GM21825 (cell line): ENCODE measurements around the gene SRY.
"Not testable (repeated sequence)": the region's sequence is repeated elsewhere in the genome, so short reads cannot be mapped to it uniquely, and the experiment has no call there.

Experiments
- ATAC-seq: cut with Tn5 transposase; IDR thresholded peaks from one replicate; pipeline ENCODE4 v1.9.1; 2021; ENCODE audit warnings: mild to moderate bottlenecking, moderate library complexity; ENCODE audit not compliant: unreplicated experiment

Gene SRY

DNA sequence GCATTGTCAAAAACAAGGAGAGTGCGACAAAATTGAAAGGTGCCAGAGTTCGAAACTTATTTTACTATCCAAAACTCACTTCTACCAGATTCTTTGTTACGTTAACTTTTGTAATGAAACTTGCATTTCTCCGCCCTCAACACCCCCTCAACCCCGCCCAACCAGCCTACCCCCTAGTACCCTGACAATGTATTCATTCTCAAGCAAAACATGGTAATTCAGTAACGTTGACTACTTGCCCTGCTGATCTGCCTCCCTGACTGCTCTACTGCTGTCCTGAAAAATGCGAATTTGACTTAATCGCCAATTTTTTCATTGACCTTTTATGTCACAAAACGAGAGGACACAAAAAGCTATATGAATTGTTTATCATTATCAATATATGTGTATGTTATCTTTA is at the start of gene SRY:
Gene SRY, minus strand, starts transcription at position 83 of the 400 bp plus-strand sequence. Its CDS starts 79 bp downstream, at position 4.
- ATAC-seq: no peak

DNA sequence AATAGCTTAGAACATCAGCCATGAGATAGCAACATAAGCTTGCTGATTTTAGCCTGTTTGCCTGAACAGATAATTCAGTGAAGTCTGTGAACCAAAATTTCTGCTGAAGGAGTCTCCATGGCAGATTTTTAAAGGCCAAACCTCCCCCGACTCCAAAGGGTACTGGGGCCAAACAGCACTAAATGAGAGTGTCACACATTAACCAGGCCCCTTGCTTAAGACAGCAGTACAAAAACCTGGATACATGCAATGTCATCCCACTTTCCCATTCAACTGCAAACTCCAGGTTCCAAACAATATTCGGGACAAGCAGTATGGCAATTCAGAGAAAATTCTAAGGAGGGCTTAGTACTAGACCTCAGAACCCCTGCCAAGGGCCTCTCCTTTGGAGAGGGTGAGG is 49.6 kb upstream of the SRY start:
- ATAC-seq: no peak

DNA sequence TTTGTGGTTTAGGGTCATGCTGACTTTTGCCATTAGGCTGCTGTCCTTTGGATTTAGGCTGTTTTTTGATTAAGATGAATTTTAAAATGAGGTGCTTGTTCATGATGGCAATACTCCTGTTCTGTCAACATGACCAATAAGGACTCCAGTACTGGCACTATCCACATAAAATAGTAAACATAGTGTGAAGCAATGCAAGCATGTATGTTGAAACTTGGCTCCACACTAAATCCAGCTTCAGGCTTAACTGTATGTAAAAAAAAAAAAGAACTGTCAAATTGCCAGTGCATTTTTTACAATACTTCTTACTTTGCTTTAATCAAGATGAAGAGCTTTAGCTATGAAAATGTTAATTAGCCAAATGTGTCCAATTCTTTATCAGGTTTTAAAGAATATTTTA is 47.7 kb upstream of the SRY start:
- ATAC-seq: no peak

DNA sequence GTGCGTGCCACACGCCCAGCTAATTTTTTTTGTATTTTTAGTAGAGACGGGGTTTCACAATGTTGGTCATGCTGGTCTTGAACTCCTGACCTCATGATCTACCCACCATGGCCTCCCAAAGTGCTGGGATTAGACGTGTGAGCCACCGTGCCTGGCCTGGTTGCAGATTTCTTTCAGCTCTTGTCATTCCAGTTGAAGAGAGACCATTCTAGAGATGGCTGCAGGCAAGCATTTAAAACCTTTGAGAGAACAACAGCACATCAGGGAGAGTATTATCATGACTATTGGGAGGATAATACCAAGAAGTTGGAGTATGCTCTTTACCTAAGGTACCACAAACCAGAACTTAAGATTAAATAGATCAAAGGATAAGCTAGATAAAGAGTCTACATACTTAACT is 41.0 kb upstream of the SRY start:
- no peak for ATAC-seq

DNA sequence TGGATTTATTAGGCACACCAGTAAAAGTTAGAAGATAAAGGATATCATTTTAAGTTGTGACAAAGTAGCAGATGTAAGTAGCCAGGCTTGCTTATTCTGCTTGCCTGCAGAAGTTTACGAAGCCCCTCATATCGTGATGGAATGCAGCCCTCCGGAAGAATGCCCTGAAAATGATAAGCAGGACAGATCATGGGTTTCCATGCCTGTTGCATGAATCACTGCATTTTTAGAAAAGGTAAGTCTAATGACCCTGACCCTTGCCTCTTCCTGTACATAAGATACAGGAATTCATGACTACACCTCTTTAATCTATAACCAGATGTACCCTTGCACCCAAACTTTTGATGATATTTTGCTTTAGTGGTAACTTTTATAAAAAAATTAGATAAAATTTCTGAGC is 37.0 kb upstream of the SRY start:
- ATAC-seq: no peak

DNA sequence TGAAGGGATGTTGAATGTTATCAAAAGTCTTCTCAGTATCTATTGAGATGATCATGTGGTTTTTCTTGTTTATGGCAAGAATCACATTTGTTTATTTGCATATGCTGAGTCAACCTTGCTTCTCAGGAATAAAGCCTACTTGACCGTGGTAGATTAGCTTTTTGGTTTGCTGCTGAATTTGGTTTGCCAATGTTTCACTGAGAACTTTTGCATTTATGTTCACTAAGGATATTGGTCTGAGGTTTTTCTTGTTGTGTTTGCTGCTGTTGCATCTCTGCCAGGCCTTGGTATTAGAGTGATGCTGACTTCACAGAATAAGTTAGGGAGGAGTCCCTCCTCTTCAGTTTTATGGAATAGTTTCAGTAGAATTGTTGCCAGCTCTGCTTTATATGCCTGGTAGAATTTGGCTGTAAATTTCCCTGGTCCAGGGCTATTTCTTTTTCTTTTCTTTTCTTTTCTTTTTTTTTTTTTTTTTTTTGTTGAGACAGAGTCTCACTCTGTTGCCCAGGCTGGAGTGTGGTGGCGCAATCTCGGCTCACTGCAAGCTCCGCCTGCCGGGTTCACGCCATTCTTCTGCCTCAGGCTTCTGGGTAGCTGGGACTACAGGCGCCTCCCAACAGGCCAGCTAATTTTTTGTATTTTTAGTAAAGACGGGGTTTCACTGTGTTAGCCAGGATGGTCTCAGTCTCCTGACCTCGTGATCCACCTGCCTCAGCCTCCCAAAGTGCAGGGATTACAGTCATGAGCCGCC is 29.8 kb upstream of the SRY start:
- not testable (repeated sequence) for ATAC-seq

DNA sequence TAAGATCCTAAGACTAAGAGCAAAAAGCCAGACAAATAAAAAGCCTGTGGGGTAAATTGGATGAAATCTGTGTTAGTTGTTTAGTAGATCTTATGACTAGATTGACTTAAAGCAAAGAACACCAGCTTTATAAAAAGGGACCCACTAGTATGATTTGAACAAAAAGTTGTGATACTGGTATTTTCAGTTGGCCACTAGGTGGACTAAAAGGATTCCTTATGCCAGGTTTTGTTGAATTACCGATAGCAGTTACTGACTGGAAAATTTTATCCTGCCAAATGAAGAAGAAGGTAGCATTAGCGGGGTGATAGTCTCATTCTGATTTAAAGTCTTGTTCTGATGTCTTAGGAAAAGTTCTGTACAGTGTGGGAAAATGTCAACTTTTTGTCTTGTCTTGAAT is 12.8 kb upstream of the SRY start:
- ATAC-seq: no peak

DNA sequence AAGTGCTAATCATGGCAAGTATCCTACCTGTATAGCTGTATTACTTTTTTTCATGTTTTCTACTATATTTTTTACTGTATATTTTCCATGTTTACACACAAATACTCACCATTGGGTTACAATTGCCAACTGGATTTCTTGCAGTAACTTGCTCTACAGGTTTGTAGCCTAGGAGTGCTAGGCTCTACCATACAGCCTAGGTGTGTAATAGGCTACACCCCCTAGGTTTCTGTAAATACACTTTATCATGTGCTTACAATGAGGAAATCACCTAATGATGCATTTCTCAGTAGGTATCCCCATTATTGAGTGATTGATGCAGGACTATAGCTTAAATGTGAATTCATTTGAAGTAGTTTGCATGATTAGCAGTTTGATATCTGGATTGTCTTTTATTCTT is 10.5 kb upstream of the SRY start:
- no peak for ATAC-seq

DNA sequence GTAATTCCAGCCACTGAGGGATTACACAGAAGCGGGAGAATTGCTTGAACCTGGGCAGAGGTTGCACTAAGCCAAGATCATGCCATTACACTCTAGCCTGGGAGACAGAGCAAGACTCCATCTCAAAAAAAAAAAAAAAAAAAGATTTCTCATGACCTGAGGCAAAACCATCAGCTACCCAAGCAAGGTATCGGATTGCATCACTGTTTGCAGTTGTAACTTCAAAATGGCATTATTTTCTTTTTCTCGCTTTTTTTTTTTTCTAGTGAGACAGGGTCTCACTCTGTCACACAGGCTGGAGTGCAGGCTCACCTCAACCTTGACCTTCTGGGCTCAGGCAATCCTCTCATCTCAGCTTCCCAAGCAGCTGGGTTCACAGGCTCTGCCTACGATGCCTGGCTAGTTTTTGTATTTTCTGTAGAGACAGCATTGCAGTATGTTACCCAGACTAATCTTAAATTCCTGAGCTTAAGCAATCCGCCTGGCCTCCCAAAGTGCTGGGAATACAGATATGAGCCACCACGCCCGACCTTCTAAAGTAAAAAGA is 9.6 kb upstream of the SRY start:
- no peak for ATAC-seq

DNA sequence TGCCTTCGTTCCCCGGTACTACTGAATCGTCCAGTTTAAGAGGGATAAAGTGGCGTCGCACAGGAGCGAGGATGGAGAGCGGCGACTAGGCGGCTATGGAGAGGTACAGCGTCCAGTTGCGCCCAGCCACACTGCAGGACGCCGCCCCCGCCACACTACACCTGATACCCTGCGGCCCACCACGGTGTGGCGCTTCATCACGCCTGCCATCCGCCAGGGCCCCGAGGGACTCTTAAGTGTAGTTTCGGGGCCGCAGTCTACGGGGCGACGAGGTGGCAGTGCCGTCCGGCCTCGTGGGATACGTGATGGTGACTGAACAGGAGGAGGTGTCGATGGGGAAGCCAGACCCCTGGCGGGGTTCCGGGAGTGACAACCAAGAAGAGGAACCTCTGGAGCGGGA is 2.3 kb upstream of the SRY start:
- no peak for ATAC-seq

DNA sequence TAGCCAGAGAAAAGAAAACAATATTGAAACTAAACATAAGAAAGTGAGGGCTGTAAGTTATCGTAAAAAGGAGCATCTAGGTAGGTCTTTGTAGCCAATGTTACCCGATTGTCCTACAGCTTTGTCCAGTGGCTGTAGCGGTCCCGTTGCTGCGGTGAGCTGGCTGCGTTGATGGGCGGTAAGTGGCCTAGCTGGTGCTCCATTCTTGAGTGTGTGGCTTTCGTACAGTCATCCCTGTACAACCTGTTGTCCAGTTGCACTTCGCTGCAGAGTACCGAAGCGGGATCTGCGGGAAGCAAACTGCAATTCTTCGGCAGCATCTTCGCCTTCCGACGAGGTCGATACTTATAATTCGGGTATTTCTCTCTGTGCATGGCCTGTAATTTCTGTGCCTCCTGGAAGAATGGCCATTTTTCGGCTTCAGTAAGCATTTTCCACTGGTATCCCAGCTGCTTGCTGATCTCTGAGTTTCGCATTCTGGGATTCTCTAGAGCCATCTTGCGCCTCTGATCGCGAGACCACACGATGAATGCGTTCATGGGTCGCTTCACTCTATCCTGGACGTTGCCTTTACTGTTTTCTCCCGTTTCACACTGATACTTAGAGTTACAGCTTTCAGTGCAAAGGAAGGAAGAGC is 488 bp downstream of the SRY start:
- no peak for ATAC-seq
